ENCODE measurements around the gene MARK2.
A peak's percentile ranks its signal among the peaks of the same experiment; 100 is the strongest.

The MARK2 gene

DNA sequence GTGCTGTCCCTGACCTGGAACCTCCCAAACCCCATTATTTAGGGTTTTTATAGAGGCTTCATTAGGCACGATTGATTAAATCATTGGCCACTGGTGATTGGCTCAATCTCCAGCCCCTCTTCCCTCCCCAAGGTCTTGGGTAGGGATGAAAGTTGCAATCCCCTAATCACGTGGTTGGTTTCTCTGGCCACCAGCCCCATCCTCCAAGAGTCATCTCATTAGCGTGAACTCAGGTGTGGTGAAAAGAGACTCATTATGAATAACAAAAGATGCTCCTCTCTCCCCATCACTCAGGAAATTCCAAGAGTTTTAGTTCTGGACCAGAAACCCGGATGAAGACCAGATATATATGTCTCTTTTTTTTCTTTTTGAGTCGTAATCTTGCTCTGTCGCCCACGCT is 7.6 kb upstream of the MARK2 start:
- no peak for DNase-seq

DNA sequence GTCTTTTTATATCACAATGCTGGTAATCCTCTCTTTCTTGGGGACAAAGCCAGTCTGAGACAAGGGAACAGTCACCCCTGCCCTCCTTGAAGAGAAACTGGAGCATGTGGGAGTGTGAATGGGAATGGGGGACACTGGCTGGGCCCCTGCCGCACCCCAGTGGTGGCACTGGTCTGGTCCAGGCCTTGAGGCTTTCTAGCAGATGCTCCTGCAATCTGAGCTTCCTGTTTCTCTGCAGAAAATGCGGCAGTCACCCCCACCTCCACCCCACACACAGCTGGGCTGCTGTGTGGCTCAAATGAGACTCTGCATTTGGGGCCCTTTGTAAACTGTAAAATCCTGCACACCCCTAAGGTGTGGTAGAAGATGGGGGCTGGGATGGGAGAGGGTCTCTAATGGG is 6.6 kb upstream of the MARK2 start:
- no peak for DNase-seq

DNA sequence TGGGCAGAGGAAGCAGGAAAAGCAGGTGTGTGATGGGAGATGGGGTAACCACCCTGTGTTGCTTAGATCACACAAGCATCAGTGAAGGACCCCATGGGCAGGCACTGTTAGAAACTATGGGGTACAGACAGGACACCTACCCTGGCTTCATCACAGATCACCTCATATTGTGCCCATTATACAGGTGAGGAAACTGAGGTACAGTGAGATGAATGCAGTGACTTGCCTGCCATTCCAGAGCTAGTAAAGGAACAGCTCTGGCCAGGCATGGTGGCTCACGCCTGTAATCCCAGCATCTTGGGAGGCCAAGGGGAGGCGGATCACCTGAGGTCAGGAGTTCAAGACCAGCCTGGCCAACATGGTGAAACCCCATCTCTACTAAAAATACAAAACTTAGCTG is 5.9 kb upstream of the MARK2 start:
- no peak for DNase-seq

DNA sequence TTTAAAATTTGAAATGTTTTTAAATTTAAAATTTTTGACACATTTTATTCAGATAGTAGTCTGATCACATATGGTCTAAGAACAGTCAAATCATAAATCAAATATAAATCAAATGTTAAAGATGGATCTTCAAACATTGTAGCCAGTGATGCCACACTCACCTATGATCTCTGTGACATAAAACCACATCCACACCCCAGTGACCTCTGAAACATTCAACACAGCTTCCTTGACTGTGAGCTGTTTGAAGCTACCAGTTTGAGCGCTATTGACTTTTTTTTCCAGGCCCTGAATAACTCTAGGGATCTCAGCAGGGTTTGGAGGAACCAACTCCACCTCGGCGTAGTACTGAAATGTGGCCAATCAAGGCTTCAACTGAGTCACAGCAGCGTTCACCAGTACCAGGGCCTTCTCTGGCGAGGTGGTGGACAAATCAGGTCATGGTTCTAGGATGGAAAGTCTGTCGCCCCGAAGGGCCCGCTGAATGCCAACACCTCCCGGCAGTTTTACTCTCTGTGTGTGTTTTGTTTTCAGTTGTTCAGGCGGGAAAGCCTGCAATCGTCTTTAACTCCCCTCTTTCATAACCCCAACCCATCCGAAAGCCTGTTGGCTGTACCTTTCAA is 4.3 kb upstream of the MARK2 start:
- no peak for DNase-seq

DNA sequence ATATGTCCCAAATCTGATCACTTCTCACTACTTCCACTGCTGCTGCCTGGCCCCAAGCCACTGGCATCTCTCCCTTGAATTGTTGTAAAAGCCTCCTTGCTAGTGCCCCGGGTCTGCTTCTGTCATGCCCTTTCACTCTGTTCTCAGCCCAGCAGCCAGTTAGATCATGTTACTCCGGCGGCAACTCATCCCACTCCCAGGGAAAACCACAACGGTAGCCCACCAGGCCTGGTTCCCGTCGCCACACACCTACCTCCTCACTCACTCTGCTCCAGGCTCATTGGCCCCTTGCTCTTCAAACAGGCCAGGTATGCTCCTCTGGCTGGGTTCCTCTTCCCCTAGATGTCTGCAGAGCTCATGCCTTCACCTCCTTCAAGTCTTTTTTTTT is 3.8 kb upstream of the MARK2 start:
- DNase-seq: no peak

DNA sequence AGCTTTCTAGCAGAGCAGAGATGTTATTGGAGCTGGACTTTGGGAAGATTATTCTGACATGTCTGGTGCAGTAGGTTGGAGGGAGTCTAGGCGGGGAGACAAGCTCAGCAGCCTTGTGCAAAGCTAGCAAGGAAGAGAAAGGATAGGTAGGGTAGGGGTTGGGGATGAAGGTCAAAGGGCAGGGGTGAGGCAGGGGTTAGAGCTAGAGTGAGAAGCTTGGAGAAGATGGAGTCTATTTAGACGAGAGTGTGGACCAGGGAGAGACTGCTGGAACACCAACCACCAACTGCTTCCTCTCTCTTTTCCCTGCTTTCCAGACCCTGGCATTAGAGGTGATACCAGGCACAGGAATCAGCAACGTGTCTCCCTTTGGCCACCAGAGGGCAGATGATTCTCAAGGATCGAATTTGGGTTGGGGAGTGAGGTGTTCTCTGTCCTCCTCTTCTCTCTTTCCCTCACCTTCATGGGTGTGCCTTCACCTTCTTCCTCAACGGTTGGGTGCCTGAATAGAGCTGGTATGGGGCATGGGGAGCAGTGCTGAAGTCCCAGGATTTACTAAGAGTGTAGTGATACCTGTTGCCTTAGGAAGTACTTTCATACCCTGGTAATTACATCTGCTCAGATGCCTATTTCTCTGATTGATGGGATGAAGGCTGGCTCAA is 1.8 kb upstream of the MARK2 start:
- DNase-seq: peak; percentile 81

DNA sequence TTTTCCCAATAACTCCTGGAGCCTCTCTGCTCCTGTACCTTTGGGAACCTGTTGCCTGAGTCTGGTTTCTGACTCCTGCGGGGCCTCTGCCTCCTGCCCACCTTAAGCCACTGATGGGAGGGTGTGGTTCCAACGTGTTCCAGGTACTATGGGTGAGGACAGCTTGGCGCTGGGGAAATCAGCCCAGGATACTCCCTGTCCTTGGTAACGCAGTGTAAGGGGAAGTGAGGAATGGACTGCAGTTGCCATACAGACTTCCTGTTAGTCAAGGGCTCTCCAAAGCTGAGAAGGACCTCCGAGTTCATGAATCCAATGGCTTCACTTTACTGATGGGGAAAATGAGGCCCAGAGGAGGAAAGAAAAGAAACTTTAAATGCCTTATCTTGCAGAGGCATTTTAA is 1.2 kb upstream of the MARK2 start:
- DNase-seq: no peak

DNA sequence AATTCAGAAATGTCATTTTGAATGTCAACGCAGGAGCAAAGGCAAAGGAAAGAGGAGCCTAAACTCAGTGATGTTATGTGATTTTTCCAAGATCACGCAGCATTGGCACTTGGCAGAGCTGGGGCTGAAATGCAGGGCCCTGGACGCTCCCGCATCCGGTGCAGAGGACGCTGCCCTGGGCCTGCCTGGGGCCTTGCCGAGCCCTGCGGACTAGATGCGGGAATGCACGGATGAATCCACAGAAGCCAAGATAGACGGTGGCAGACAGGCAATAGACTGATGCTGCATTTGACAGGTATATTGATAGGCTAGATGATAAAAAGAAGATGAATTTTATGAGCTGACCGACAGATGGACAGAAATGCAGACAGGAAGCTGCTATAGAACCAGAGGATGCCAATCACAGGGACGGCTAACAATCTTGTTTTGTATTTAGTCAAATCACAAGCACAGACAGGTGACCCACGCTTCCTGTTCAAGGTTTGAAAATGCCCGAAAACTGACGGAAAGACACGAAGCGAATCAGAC is 696 bp upstream of the MARK2 start:
- no peak for DNase-seq

DNA sequence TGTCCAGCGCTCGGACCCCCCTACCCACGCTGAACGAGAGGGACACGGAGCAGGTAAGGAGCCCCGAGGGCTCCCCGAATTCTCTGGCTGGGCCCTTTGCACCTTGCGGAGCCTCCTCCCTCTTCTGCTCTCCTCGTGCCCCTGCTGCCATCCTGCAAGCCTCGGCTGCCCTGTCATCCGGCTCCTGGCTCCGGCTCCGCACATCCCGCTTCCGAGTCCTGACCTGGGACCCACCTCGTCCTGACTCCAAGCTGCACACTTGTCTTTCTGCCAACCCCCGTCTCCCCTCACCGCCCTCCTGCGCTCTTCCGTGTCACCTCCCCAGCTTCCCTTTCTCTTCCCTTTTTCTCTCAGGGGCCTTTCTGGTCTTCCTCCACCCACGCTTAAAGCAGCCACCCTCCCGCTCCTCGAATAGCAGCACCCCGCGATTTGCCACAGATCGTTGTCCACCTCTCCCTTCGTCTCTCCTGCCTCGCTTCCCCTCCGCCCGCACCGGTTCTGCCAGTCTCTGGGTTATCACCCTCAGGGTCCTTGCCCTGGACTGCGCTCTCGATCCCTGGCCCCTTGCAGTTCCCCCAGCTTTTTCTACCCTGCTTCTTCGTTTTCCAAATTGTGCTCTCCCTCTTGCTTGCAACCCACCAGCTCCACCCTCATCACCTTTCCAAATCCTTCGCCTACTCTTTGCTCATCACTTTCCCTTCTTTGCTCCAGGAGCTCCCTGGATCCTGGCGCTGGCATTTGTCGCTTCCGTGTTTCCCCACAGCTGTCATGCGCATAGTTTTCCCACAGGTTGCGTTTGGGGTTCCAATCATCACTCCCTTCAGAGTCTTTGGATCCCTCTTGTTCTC is 822 bp downstream of the MARK2 start:
- peak; percentile 18 for DNase-seq

DNA sequence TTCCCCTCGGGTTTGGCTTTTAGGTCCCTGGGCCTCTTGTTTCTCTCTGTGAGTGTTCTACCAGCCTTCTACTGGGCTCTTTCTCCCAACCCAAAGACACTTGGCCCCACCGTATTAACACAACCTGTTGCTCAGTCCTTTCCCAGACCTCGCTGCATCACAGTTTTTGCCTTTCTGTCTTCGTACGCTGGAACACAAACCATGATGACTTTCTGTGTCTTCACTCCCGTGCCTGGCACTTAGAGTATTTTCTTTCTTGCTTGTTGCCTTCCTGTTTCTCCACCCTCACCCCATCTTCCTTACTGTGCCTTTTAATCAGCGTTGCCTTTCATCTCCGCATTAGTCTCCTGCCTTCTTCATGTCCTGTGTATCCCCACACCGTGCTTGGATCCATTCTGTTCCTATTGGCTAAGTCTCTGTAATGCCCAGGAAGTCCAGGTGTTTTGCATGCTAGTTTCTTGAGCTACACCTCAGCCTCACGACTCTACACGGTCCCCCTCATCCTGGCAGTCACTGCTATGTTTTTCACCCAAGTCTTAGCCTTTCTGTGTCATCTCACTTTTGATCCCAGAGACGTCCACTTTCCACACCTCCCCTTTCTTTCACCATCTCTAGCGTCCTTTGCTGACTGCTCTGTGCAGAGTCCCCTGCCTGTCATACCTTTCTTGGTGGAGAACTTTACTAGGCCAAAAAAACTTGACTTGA is 1.6 kb downstream of the MARK2 start:
- no peak for DNase-seq

DNA sequence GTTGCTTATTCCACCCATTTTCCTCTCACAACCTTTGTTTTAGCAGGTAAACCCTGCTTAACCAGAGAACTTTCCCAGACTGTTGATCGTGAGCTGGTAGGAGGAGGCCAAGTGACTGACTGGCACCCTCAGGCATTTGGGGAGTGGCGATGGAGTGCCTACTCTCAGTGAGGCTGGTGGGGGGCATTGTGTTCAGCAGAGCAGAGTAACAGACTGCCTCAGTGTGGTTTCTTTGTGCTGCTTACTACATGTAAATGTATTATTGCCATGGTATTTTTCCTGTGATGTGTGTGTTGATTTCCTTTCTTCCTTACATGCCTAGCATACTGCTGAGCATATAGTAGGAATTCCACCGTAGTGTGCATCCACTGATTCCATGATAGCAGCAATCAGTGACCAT is 2.6 kb downstream of the MARK2 start:
- peak; percentile 71 for DNase-seq

DNA sequence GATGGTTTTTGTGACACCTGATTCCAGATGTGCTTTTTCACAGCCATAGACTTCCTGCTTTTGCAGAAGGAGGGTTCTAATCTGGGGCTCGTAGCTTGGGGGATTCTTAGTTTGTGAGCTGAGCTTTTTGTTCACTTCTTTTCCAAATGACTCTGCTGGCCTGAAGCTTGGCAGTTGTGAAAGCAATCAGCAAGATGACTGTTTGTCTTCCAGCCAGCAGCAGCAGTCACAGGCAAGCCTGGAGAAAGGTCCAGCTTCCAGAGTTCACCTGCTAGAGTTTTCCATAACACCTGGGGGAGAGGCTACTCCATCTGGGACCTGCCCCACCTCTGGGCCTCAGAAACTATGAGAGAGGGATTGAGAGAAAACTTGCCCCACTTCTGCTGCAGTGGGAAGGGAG is 4.1 kb downstream of the MARK2 start:
- no peak for DNase-seq

DNA sequence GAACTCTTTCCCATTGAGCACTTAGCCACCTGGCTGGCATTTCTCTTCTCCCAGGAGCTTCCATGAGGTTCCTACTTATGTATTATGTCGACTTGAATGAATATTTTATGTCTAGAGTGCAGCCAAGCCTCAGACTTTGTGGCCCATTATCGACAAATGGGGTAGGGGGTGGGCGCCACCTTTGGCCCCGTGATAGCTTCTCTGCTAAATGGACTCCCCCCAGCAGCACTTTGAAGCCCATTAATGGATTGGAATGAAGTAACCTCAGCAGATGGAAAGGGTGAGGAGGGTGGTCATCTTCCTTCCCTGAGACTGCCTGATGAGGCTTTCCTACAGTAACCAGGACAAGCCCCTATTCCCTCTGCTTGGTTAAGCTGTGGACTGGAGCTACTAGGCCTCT is 5.9 kb downstream of the MARK2 start:
- DNase-seq: no peak

DNA sequence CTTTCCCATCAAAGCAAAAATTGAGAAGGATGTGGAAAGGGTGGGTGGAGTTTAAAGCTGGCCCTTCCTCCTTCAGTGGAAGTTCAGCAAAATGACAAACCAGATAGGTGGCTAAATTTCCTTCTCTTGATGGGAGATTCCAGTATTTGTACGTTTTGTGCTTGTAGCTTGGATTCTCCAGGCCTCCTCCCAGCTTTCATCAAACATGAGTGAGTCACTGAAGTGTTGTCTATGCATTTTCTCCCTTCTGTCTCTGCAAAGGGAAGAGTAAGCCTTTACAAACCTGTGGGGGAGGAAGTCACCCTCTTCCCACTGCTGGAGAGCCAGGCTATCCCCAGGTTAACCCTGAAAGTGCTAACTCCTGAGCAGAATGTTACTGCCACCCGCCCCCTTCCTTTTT is 6.4 kb downstream of the MARK2 start:
- DNase-seq: no peak

DNA sequence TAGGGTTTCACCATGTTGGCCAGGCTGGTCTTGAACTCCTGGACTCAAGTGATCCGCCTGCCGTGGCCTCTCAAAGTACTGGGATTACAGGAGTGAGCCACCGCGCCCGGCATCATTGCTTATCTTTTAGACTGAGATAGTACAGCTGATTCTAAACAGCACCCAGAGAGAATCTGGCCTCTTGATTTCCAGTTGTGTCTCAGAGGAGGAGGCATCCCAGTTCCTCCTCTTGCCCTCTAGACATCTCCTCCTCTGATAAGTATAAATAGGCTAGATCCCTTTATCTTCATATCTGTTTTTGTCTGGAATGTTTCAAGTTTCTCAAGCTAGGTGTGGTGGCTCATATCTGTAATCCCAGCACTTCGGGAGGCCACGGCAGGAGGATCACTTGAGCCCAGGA is 7.0 kb downstream of the MARK2 start:
- DNase-seq: no peak

DNA sequence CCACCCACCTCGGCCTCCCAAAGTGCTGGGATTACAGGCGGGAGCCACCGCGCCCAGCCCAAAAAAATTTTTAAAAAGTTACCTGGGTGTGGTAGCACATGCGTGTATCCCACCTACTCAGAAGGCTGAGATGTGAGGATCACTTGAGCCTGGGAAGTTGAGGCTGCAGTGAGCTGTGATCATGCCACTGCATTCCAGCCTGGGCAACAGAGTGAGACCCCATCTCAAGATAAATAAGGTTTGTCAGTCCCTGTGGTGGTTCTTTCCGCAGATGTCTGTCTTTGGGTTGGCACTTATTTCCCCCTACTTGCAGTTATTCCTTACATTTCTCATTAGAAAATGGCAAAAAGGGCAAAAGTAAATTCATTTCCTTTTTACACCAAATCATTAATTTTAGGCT is 8.0 kb downstream of the MARK2 start:
- DNase-seq: no peak

DNA sequence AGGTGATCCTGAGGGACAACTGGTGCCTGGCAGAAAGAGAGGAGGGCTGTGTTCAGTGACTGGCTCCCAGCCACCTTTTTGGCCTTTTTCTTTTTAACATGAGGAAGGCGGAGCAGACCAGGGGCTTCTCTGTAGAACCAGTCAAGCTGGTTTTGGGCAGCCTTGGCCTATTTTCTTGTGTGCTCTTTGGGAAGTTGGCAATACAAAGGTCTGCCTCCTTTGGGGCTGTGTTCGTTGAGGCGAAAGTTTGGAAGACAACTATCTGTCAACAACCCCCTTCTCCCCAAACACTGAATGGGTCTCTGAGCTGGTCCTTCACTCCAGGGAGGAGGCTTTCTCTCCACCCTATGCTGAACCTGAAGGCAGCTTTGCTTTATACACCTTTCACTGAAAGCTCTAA is 8.5 kb downstream of the MARK2 start:
- no peak for DNase-seq

DNA sequence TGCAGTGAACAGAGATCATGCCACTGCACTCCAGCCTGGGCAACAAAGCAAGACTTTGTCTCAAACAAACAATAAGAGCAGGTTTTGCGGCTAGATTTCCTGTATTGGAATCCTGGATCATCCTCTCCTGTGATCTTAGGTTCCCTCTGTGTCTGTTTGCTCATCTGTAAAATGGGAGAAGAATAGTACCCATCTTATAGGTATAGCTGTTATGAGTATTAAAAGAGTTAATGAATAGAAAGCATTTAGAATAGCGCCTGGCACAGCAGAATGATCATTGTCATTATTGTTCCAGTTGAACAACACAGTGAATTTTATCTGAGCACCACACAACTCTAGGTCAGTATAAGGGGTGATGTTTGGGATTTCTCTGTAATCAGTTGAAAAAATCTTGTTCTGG is 10.8 kb downstream of the MARK2 start:
- DNase-seq: no peak

DNA sequence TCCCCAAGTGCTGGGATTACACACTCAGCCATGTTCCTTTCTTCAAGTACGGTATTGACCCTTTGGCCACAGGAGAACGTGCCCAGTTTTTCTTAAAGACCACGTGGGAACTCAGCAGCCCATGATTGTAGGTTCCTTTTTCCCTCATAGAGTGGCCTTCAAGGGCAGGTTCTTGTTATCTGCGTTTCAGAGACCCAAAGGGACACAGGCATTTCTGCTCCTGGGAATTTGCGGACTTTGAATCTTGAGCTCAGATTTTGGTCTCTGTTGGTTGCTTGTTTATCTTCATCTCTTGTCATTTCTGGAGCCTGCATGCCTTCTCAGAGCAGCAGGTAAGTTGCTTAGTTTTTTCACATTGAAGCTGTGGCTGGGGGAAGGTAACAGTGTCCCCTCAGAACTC is 12.0 kb downstream of the MARK2 start:
- no peak for DNase-seq

DNA sequence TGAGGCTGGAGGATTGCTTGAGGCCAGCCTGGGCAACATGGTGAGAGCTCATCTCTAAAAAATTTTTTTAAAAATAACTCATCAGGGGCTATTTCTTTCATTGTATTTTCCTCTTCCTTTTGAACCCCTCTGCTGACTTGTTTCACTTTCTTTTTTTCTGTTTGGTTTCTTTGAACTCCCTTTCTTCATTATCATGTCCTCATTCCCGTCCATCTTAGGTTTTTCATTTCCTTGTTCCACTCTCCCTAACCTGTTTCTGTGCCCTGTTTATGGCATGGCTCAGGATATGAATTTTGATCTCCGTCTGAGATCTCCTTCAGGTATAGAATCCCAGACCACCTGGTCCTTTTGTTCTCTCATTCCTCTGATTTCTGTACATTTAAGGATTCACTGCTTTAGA is 12.5 kb downstream of the MARK2 start:
- no peak for DNase-seq

DNA sequence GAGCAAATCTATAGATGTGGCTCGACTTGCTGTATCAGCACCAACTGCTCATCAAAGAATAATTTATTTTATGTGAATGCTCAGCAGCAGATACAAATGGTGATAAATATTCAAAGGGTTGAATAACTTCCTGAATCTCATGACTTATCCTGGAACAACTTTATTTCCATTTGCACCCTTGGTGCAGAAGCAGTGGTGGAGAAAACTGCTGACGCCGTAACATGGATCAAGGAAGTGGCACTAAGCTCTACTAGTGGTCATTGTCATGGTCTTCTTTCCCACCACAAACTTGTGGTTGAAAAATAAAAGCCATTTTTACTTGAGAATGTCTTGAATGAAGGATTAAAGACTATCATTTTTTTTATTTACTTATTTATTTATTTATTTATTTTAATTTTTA is 14.6 kb downstream of the MARK2 start:
- DNase-seq: no peak

DNA sequence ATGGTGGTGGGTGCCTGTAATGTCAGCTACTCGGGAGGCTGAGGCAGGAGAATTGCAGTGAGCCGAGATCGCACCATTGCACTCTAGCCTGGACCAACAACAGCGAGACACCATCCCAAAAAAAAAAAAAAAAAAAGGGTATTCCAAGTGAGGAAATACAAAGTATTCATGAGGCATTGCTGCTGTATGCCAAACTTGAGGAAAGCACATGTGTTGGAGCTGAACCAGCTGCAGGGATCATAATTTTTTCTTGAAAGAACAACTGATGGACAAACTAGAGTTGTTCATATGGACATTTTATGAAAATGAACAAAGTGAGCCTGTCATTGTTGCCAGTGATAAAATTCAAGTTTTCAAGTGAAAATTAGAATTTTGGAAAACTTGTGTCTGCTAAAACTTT is 15.8 kb downstream of the MARK2 start:
- no peak for DNase-seq

DNA sequence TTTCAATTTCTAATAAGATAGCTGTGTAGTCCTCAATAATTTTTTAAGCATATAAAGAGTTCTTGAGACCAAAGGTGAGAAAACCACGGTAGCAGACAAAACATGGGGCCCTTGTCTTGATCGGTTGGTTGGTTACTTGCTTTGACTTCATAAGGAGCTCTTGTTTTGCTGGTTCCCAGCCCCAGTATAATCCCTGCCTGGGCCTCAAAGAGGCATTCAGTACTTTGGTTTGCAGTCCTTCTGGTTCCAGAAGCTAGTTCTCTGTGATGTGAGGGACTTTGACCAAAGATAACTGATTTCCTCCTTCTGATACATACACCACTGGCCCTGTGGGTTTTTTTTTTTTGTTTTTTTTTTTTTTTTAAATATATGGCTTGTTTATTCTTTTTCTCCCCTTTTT is 17.1 kb downstream of the MARK2 start:
- no peak for DNase-seq
